Limb (tissue), 2 donors: ENCODE measurements around the gene TRA2A.
"Not testable (repeated sequence)": the region's sequence is repeated elsewhere in the genome, so short reads cannot be mapped to it uniquely, and the experiment has no call there.

Experiments
- DNase-seq, 2 donors: peaks; one replicate each; pipeline ENCODE4 v3.0.0-alpha.2; 2016; ENCODE audit errors: extremely low spot score in 2 of 2

TRA2A gene

GRCh38 chr7:23531794-23532489, at the start of gene TRA2A:
TRA2A (minus strand) TSS chr7:23531981; CDS start chr7:23531824, 157 bp downstream.
- peak; percentile 95 to 98 for DNase-seq

DNA sequence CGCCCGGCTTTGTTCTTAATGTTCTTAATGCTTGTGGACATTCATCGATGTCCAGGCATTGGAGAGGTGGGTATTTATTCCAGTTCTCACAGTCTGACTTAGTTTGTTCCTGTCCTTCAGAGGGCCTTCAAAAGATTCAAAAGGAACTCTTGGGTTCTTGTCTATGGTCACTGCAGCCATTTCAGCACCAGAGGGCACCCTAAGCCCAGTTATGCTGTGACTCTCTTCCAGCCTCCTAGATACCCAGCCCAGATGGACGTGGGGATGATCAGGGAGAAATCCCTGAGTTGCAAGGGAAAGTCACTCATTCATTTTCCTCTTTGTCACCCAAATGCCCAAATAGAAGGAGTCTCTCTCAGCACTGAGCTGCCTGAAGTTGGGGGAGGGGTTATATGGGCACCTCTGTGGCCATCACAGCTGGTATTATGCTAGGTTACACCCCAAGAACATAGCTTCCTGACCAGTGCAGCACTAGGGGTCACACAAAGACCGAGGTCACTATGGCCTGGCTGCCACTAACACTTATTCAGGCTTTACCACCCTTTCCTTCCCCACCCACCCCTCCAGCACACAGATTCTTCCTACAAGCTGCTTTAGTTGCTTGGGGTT, 38.9 kb upstream of the TRA2A start:
- peak; percentile 70 to 85 for DNase-seq

DNA sequence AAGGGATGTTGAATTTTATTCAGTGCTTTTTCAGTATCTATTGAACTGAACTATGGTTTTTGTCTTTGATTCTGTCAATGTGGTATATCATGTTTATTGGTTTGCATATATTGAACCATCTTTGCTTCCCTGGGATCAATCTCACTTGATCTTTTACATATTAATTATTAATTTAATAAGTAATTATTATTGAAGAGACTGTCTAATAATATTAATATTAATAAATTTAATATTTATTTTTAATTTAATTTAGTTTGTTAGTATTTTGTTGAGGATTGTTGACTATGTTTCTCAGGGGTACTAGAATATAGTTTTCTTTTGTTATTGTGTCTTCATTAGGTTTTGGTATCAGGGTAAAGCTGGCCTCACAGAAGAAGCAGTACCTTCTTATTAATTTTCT, 26.5 kb upstream of the TRA2A start:
- DNase-seq, result no peak

DNA sequence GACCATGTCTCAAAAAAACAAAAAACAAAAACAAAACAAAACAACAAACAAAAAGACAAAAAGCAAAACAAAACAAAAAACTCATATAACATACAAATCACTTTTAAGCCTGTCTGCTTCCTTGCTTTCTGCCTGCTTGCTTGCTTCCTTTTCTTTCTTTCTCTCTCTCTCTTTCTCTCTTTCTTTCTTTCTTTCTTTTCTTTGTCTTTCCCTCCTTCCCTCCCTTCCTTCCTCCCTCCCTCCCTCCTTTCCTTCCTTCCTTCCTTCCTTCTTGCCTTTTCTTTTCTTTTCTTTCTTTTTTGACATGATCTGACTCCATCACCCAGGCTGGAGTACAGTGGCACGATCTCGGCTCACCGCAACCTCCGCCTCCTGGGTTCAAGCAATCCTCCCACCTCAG, 15.9 kb upstream of the TRA2A start:
- DNase-seq, result no peak

DNA sequence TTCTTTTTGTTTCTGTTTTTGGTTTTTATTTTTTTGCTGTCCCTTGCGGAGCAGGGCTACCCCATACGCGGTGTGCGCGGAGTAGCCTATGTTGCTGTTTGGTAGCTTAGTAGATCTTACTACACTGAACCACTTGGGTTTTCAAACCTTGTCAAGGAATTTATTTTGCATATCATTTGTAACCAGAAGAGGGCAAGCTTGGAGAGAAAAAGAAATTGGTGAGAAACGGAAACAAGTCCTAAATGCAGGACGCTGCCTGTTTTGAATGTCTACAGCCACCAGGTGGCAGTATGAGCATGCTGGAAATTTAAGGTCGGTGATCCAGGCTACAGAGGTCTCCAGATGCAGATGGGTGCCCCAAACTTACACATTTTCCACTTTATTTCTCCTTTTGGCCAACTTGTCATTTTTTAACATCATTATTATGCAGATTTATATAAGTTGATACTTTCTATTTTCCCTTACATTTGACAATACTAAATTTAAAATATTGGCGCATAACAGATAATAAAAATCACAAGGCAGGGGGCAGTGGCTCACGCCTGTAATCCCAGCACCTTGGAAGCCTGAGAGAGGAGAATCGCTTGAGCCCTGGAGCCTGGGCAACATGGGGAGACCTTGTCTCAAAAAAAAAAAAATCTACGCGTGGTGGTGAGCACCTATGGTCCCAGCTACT, 15.3 kb upstream of the TRA2A start:
- peak; percentile 85 to 94 for DNase-seq

- no peak for DNase-seq
Observed at GRCh38 chr7:23545493-23545892, 13.7 kb upstream of the TRA2A start.

GRCh38 chr7:23544913-23545354, 13.2 kb upstream of the TRA2A start:
- DNase-seq, result peak in 1 of 2 donors; percentile 38

DNA sequence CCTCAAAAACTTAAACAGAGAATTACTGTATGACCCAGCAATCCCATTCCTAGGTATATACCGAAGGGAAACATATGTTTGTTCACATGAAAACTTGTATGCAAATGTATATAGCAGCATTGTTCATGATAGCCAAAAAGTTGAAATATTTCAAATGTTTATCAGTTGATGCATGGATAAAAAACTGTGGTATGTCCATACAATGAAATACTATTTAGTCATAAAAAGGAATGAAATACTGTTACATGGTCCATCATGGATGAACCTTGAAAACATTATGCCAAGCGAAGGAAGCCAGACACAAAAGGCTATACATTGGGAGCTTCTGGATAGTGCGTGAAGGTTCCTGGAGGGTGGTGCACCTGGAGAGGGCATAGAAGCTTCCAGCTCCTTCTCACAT, 11.0 kb upstream of the TRA2A start:
- DNase-seq, result no peak

DNA sequence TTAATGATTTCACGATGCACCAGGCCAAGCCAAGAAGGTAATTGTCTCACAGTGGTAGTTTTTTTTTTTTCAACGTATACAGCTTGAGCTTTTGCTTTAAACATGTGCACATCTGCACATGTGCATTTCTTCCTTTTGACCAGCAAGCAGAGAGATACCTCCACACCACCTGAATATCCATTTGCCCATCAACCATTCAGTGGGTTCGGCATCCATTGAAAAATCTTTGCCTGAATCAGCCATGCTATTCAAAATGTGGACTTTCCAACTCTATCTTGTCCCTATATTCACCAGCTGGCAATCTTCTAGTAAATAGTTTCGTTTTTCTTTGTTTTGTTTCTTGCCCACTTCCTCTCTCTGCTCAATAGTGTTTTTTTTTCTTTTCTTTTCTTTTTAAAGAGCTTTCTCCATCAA, 7.7 kb upstream of the TRA2A start:
- DNase-seq, result no peak

DNA sequence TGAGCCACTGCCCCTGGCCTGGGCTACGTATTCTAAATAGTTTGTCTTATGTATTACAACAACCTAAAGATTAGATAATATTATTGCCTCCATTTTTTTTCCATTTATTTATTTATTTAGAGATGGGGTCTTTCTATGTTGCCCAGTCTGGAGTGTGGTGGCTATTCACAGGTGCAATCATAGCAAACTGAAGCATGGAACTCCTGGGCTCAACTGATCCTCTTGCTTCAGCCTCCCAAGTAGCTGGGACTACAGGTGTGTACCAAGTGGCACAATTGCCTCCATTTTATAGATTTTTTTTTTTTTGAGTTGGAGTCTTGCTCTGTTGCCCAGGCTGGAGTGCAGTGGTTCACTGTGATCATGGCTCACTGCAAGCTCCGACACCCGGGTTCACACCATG, 6.5 kb upstream of the TRA2A start:
- DNase-seq, result no peak

DNA sequence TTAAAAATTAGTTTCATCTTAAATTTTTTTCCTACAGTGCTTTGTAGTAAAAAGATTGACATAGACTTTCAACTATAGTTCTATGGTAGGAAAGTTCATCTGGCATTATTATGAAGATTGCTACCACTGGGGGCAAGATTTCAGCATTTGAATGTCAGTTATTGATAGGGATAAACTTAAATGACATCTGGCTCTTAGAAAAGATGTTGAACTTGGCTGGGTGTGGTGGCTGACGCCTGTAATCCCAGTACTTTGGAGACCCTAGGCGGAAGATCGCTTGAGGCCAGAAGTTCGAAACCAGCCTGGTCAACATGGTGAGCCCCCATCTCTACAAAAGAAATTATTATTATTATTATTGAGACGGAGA, 1.4 kb upstream of the TRA2A start:
- DNase-seq, result no peak

DNA sequence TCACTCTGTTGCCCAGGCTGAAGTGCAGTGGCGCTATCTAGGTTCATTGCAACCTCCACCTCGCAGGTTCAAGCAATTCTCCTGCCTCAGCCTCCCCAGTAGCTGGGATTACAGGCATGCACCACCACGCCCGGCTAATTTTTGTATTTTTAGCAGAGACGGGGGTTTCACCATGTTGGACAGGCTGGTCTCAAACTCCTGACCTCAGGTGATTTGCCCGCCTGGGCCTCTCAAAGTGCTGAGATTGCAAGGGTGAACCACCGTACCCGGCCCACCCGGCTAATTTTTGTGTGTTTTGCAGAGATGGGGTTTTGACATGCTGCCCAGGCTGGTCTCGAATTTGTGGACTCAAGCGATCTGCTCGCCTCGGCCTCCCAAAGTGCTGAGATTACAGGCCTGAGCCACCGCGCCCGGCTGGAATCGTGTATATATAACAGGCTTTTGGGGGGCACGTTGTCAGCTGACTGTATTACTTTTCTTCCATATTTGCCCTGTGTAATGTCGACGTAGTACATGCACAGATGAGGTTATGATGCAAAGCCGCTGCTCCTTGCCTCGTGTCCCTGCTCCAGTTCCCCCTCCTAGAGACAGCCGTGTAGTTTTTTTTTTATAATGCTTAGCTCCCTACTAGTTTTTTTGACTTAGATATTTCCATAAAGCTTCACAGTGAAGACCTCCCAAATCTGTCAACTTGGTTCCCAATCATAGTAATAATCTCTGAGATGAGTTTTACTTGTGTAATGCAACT, 883 bp upstream of the TRA2A start:
- no peak for DNase-seq

GRCh38 chr7:23531050-23531793, 559 bp downstream of the TRA2A start:
- peak; percentile 51 to 80 for DNase-seq

GRCh38 chr7:23530405-23530804, 1.4 kb downstream of the TRA2A start:
- no peak for DNase-seq

DNA sequence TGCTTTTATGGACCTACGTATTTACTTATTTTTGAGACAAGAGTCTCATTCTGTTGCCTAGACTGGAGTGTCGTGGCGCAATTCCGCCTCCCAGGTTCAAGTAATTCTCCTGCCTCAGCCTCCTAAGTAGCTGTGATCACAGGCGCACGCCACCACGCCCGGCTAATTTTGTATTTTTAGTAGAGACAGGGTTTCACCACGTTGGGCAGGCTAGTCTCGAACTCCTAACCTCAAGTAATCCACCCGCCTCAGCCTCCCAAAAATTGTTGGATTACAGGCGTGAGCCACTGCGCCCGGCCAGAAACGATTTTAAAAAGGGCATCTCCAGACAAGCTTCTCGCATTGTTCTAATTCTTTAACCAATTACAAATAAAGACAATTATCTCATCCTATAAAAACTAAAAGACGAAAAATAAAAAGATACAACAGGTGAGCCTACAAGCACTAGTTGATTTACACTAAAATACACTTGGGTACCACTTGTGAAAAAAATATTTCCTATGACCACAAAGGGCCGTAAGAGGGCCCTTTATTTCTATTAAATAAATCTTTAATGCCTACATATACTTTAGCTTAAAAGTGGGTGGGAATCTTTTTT, 2.4 kb downstream of the TRA2A start:
- DNase-seq, result no peak

DNA sequence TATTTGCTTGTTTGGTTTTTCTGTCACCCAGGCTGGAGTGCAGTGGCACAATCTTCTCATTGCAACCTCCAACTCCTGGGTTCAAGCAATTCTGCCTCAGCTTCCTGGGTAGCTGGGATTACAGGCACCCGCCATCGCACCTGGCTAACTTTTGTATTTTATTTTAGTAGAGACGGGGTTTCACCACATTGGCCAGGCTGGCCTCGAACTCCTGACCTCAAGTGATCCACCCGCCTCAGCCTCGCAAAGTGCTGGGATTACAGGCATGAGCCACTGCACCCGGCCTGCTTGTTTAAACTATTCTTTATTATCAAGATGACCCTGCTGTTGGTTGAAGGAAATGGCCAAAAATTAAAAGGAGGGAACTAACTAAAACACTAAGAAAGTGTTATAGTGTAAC, 6.2 kb downstream of the TRA2A start:
- DNase-seq, result not testable (repeated sequence)

DNA sequence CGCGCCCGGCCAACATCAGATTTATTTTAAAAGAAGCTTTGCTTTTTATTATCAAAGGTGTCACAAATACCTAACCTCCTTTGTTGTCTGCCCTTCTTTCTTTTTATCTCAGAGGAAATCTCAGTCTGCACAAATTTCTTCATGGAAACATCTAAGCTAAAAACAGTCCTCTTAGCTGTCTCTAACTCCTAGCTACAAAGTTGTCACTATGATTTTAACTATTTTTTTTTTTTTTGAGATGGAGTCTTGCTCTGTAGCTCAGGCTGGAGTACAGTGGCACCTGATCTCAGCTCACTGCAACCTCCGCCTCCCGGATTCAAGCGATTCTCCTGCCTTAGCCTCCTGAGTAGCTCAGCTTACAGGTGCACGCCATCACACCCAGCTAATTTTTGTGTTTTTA, 7.3 kb downstream of the TRA2A start:
- no peak for DNase-seq

- no peak for DNase-seq
Observed at GRCh38 chr7:23523486-23524075, 8.2 kb downstream of the TRA2A start.

DNA sequence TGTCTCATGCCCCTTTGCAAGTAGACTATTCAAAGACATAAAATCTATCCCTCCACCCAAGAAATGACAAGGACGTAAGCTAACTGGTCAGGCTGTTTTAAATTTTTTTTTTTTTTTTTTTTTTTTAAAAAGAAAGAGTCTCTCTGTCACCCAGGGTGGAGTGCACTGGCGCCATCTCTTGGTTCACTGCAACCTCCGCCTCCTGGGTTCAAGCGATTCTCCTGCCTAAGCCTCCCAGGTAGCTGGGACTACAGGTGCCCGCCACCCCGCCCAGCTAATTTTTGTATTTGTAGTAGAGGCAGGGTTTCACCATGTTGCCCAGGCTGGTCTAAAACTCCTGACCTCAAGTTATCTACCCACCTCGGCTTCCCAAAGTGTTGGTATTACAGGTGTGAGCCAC, 11.2 kb downstream of the TRA2A start:
- DNase-seq, result no peak

GRCh38 chr7:23514755-23515154, 17.0 kb downstream of the TRA2A start:
- no peak for DNase-seq

GRCh38 chr7:23513746-23514145, 18.0 kb downstream of the TRA2A start:
- DNase-seq, result not testable (repeated sequence)
